H1 (cell line): ENCODE measurements around the gene WEE1. TPM values are rescaled to one million over a fixed set of nuclear protein-coding genes. Genes with fewer than 3 reads are reported as not detected.
A peak's percentile ranks its signal among the peaks of the same experiment; 100 is the strongest.

Experiments
- ATF3 ChIP-seq: IDR thresholded peaks from 2 replicates; pipeline ENCODE4 v1.6.1; 2011; ENCODE audit warnings: low read depth, mild to moderate bottlenecking, low read length; ENCODE audit not compliant: insufficient read depth
- BCL11A ChIP-seq, 2 experiments: IDR thresholded peaks; one replicate each; pipeline ENCODE4 v1.6.1; 2011; ENCODE audit warnings: low read depth in 2 of 2, low read length in 2 of 2, mild to moderate bottlenecking in 2 of 2
- CBX8 ChIP-seq: fragments of 300-800, 300-1000 bp; sonication (generic); IDR thresholded peaks from 2 replicates; pipeline ENCODE4 v1.7.1; 2016; ENCODE audit warnings: low read depth, low read length, borderline replicate concordance
- E2F6 ChIP-seq: IDR thresholded peaks from 2 replicates; pipeline ENCODE4 v1.6.1; 2012; ENCODE audit warnings: inconsistent platforms
- JUN ChIP-seq: IDR thresholded peaks from 2 replicates; pipeline ENCODE4 v1.6.1; 2011; ENCODE audit warnings: low read depth, mild to moderate bottlenecking, improper control_type of control experiment, low read length
- KDM5A ChIP-seq: fragments of 200-600 bp; IDR thresholded peaks from 2 replicates; pipeline ENCODE4 v1.7.1; 2012; ENCODE audit warnings: mild to moderate bottlenecking, low read length, inconsistent platforms, mixed read lengths
- MAFK ChIP-seq: IDR thresholded peaks from 2 replicates; pipeline ENCODE4 v1.6.1; 2012; ENCODE audit warnings: low read depth, mild to moderate bottlenecking, improper control_type of control experiment, low read length
- MAX ChIP-seq: IDR thresholded peaks from 2 replicates; pipeline ENCODE4 v1.6.1; 2012; ENCODE audit warnings: inconsistent platforms
- RAD21 ChIP-seq, 2 experiments: IDR thresholded peaks in 1 of 2; conservative IDR thresholded peaks in 1 of 2; 2 replicates each; pipeline ENCODE4 v1.6.1; 2011; ENCODE audit warnings: low read depth in 2 of 2, low read length in 2 of 2, improper control_type of control experiment in 1 of 2, inconsistent platforms in 1 of 2, mild to moderate bottlenecking in 1 of 2, moderate library complexity in 1 of 2
- RNF2 ChIP-seq: fragments of 200-900, 300-1000 bp; sonication (generic); IDR thresholded peaks from 2 replicates; pipeline ENCODE4 v1.7.1; 2016; ENCODE audit warnings: borderline replicate concordance, low read depth, mild to moderate bottlenecking, antibody characterized with exemption, low read length; ENCODE audit not compliant: poor library complexity, severe bottlenecking; ENCODE audit errors: missing control alignments
- SAP30 ChIP-seq: fragments of 300-600 bp; sonication (generic); IDR thresholded peaks from 2 replicates; pipeline ENCODE4 v1.7.1; 2012; ENCODE audit warnings: low read length, moderate library complexity, mild to moderate bottlenecking, inconsistent platforms; ENCODE audit not compliant: insufficient read depth, insufficient replicate concordance
- SIRT6 ChIP-seq: IDR thresholded peaks from one replicate; pipeline ENCODE4 v1.7.1; 2012; ENCODE audit warnings: low read length, inconsistent platforms
- SIX5 ChIP-seq: IDR thresholded peaks from 2 replicates; pipeline ENCODE4 v1.6.1; 2011; ENCODE audit warnings: mild to moderate bottlenecking, low read depth, low read length
- SP1 ChIP-seq: IDR thresholded peaks from 2 replicates; pipeline ENCODE4 v1.6.1; 2011; ENCODE audit warnings: low read depth, low read length
- SP4 ChIP-seq: IDR thresholded peaks from 2 replicates; pipeline ENCODE4 v1.6.1; 2012; ENCODE audit warnings: low read length, inconsistent platforms
- TAF1 ChIP-seq: IDR thresholded peaks from 2 replicates; pipeline ENCODE4 v1.6.1; 2011; ENCODE audit warnings: mild to moderate bottlenecking, low read depth, low read length
- TAF7 ChIP-seq: optimal IDR thresholded peaks from 2 replicates; pipeline ENCODE3; 2011; ENCODE audit warnings: low read depth, mild to moderate bottlenecking, inconsistent platforms, low read length, moderate library complexity, borderline replicate concordance
- TEAD4 ChIP-seq: IDR thresholded peaks from 2 replicates; pipeline ENCODE4 v1.6.1; 2012; ENCODE audit warnings: low read depth, low read length, inconsistent platforms, mixed read lengths
- polyA plus RNA-seq, 7 experiments: library from polyadenylated mRNA; depleted of rRNA in 3 of 7; stranded (reverse) in 5 of 7; unstranded in 2 of 7; fragments of >200 nt in 5 of 7; fragments of 200-250 nt in 2 of 7; gene quantifications; 1 replicate in 5 of 7; 2 replicates in 1 of 7; 4 replicates in 1 of 7; pipeline versions ENCODE4 v1.2.1 to v1.2.3, GENCODE V29; 2011 to 2013; ENCODE audit warnings: missing spikeins in 2 of 7, mixed read lengths in 2 of 7
- total RNA-seq: library from RNA; stranded (reverse); fragmentation: NEBNext Ultra II Directional; extraction: Animal tissue kit (Norgen Biotek cat#: 25700); gene quantifications from 2 replicates; pipeline ENCODE4 v1.2.1, GENCODE V29; 2021

Gene WEE1
- total and polyA plus RNA-seq, 2 of the 8 experiments (the other 6 are each of a cell fraction or from before 2014, with no cell fraction given): 40.8 to 120 TPM

DNA sequence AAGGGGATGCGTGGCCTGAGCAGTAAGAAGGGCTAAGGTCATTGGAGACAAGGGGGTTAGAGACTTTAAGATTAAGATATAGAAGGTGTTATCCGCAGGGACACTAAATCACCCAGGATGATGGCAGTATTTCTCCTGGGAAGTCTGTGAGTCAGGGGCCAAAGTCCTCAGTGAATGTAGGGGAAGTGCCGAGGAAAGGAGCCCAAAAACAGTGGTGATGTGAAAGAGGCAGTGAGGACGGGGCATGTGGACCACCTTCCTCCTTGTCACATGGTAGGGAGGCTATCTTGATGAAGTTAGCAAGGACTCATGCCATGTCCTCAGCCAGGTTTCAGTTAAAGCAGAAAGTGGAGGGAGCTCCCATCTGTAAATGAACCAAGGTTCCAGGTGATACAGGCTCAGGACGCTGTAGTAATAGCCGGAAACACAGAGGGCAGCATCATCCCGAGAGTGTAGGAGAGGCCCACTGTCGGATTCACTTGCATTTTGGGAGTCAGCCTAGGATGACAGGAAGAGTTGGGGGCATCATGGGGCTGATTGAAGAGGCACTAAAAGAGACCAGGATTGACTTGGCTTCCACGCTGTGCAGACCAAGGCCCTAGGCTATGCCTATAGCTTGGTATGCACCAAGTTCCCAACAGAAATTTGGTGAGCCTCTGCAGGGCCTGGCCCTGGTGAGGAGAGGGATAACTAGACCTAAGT is 33.5 kb downstream of the WEE1 start (continued):
- TF ChIP-seq E2F6 (no peak), TAF7 (no peak), CBX8 (no peak), MAFK (no peak), BCL11A (IDR thresholded peaks at IDR 0.05; ENCODE audit: low read depth in 2 of 2, low read length in 2 of 2) (no peak), KDM5A (no peak), RAD21 (IDR thresholded peaks at IDR 0.05 in 1 of 2, conservative IDR thresholded peaks at IDR 0.05 in 1 of 2; ENCODE audit: low read depth in 2 of 2, low read length in 2 of 2) (peak; percentile 78 to 86), ATF3 (no peak), SIX5 (no peak), TEAD4 (0 out of 2 replicates have a peak, but pooled peaks have one; percentile 2), RNF2 (no peak), SP4 (no peak), JUN (no peak), MAX (no peak), SP1 (no peak), SIRT6 (no peak), TAF1 (no peak), SAP30 (no peak)
- TF ChIP-seq, all 59 proteins: peak for 4
